Measurements from ENCODE around the gene LRRC8B.
"Not testable (repeated sequence)": the region's sequence is repeated elsewhere in the genome, so short reads cannot be mapped to it uniquely, and the experiment has no call there.

Gene LRRC8B

DNA sequence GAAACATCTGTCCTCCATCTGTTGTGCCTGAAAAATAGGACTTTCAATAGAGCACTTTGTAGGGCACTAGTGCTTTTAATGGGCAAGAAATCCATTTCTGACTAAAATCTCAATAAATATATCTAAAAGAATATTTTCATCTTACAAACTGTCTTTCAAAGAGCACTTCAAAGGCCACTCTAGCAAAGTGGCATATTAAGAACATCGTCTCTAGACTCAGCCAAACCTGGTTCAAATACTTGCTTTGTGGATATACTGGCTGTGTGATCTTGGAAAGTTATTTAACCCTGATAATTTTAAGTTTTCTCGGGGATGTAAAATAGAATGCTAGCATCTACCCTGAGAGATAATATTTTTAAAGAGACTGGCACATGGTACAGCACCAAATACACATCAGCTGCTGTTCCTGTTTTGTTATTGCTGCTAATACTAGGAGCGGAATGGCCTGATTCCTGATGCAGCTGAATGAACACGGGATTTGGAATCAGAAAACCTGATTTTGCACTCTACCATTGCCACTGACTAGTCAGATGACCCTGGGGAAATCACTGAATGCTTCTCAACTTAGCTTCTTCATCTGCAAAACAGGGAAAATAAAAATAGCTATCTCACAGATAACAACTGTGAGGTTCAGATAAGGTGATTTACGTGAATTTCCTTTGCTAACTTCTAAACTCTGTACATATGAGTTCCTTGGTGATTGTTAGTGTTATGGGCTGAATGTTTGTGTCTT is 83.1 kb downstream of the LRRC8B start:
- DNase-seq (ENCODE audit: low read depth in 3 of 3), result no peak

DNA sequence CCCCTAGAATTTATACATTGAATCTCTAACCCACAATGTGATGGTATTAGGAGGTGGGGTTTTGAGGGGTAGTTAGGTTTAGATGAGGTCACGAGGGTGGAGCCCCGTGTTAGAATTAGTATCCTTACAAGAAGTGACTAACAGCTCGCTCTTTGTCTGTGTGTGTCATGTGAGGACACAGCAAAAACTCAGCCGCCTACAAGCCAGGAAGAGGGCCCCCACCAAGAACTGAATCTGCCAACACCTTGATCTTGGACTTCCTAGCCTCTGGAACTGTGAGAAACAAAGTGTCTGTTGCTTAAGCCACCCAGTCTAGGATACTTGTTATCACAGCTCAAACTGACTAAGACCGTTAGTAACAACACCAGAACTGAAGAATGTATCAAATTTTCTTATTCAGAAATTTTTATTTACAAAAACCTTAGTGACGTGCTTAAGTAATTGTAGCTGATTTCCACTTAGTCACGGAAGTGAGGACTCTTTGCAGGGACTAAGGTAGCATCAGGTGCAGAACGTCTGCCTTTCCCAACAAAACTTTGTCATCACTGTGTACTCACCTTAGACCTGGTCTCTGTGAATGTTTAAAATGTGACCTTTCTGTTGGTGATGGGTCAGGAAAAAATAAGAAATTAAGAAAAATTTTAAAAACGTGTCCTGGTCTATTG is 83.8 kb downstream of the LRRC8B start:
- peak; percentile 54 to 64 (median 59) for DNase-seq (ENCODE audit: low read depth in 3 of 3)

DNA sequence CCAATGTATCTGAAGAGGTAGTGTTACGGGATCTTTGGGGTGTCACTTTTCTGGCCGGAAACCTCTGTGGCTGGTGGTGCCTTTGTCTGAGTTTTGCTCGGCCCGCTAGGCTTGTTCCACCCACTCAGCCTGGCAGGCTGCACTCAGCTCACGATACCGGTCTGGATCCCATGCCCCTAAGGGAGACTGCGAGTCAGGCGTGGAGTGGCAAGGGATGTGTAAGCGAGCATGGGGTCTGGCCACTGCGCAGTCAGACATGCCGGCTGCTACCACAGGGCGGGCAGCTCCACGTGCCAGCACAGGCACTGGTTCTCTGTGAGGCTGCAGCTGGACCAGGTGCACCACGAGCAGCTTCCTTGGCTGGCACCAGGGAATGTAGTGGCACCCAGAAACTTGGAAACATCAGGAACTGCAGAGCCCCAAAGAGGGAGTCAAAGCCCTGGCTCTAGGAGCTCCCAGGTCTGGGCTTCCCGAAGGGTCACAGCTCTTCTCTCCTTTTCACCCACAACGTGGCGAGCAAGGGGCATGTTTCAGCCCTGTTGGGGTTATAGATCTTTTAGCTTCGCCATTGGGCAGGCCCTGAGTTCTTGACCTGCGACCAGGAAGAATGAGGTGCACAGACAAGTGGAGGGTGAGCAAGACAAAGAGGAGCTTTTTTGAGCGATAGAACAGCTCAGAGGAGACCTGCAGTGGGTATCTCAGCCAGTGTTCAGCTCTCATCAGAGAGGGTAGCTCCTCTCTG is 84.5 kb downstream of the LRRC8B start:
- DNase-seq (ENCODE audit: low read depth in 3 of 3), result peak in 2 of 3 experiments; percentile 35 to 62

DNA sequence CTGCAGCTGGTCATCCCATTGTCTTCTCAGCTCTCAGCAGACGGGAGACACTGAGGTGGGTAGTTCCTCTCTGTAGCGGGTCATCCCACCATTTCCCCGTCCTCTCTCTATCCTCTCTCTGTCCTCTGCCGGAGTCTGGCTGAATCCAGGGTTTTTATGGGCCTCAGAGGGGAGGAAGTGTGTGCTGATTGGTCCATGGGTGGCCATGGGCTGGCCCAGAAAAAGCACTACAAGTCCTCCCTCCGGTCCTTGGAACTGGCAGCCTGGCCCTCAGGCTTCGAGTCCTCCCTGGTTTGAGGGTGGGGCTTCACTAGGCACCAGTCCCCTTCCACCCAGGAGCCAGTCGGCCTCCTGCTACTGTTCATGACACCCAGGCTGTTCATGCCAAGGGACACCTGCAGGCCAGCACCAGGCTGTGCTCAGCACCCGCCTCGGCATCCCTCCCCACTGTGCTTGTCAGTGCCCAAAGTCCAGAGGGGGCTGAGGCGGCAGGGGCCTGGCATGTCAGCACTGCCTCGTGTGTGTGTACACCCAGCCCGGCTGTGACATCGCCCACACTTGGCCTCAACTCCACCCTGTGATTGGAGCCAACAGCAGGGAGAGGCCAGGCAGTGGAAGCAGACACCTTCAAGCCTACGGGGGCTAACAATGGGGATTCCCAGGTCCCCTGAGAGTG is 85.3 kb downstream of the LRRC8B start:
- DNase-seq (ENCODE audit: low read depth in 3 of 3), result peak in 1 of 3 experiments; percentile 45

DNA sequence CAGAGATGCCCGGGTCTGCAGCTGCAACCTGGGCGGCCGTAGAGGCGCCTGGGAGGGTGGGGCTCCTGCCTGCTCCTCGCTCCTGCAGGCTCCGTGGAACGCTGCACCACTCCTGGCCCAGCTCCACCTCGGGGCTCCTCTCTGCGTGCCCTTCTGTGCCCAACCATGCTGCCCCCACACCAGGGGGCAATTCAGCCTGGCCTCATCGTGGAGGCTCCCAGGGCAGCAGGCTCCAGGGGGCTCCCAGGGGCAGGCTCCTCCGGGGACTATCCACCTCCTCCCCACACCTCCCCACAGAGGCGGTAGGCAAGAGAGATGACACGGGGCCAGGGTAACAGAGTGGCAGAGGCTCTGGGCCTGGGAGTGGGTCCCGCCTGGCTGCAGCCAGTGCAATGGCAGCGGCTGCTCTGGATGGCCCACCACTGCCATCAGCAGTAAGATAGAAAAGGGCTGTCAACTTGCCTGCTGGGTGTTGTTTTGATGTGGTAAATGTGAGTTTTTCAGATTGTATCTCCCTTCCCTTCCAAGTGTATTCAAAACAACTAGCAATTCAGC is 85.9 kb downstream of the LRRC8B start:
- DNase-seq (ENCODE audit: low read depth in 3 of 3), result no peak

DNA sequence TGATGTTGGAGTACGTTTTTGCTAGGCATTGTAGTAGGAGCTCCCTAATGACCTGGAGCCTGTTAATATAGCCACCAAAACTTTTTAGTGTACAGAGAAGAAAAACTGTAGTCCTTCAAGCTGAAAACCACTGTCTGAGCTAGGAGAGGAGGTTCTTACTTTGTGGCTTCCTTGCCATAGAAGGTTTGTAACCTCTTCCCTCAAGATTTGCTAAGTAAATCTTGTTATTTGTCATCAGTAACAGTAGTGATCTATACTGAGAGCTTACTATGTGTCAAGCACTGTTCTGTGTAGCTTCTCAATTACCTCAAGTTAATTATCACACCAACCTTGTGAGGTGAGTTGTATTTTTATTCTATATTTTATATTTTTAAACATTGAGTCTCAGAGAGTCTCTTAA is 87.1 kb downstream of the LRRC8B start:
- DNase-seq (ENCODE audit: low read depth in 3 of 3), result no peak

DNA sequence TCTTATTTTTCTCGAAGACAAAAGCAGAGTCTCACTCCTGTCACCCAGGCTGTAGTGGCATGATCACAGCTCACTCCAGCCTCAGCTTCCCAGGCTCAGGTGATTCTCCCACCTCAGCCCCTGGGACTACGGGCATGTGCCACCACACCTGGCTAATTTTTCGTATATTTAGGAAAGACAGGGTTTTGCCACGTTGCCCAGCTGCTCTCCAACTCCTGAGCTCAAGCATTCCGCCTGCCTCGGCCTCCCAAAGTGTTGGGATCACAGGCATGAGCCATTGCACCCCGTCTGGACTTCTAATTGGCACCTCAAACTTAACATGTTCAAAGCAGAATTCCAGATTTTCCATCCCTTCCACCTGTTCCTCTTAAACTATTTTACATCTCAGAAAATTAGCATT is 89.3 kb downstream of the LRRC8B start:
- no peak for DNase-seq (ENCODE audit: low read depth in 3 of 3)

DNA sequence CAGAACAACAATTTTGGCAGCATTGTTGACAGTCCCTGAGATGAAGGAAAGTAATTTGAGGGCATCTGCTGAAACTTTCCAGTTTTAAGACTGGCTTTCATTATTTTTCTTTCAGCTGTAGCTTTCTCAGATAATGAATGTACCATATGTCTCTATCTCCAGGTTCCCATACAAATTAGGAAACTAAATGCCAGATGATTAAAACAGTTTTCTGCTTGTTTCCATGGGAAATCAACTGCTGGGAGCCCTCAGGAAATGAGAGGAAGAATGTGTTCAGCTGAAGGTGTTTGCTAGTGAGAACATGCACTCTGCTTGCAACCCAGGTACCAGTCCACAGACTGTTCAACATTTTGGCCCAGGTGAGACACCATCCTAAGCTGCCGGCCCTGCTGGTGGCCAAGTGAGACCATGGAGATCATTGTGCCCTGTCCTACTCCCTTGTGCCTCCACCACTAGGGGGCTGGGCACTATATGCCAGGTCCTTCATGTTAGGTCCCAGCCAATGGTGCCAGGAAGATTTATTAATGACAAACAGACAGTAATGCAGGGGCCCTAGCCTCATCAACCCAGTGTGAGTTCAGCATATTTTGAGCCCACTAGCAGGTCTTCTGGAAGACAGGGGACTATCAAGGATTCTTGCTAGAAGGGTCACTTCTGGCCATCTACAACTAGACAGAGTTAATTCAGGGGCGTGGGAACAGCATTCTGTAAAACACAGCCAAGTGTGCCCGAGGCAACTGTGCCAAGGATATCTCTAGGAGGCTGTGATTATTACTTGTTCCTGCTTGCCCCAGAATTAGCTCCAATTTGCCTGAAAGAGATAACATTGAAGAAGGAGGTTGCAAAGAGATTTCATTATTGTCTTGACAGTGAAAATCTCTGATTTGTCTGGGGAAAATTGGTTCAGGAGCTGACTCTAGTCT is 91.3 kb downstream of the LRRC8B start:
- no peak for DNase-seq (ENCODE audit: low read depth in 3 of 3)

DNA sequence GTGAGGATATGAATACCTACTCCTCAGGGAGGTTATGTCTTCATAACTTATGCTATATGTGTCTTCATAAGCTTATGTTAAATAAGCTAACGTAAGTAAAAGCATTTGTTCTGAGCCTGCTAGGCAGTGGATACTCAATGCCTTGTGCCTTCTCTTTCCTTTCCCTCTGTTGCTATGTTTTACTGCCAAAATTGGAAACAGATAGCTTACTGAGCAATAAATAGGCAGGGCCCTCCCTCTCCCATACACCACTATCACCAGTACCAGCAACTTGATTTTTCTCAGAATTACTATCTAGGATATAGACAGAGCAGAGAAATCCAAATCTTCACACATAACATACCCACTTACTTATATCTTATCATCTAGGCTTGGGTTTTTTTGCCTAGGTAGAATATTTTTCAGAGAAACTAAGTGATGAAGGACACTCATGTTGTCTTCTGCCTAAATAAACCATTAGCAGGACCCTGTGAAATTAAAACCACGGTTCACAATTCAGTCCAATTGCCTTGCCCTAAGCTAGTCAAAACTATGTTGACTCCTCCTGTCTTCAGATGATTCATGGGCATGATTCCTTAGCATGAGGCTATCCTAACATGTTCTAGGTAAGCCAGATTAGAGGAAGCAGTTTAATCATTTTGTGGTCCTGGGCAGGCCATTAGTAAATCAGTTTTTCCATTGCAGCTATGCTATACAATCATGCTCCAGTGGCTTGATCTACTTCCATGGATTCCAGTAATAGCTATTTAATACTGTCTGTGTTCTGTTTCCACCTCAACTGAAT is 92.4 kb downstream of the LRRC8B start:
- DNase-seq (ENCODE audit: low read depth in 3 of 3), result no peak

DNA sequence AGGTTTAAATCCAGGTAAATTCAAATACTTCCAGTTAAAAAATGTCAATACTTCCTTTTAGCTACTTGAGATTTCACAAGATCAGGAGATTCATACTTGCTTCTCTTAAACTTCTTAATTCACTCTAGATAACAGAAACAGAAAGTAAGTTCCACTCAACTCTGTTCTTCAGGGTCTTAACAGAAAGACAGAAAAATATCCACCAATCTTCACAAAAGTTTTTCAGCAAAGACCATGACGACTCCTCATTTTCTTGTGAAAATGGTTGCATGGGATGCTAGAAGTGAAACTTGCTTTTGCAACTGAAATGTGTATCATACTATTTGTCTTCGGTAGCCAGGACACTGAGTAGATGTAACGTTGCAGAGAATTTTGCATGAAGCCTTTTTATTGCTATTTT is 96.0 kb downstream of the LRRC8B start:
- DNase-seq (ENCODE audit: low read depth in 3 of 3), result no peak

DNA sequence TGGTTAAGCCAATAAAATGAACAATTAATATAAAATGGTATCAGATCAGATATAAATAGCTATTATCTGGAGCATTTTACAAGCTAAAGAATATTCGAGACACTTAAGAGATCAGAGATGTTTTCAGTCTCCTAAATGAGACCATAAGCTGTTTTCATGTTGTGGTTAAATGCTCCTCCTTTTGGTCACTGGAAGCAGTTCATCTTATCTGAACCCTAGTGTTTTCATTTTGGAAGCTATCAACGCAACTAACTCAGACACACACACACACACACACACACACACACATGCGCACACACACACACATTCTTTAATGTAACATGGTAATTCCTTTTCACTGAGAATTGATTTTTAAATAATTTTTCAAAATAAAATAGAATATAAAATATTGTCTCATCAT is 98.3 kb downstream of the LRRC8B start:
- DNase-seq (ENCODE audit: low read depth in 3 of 3), result no peak

DNA sequence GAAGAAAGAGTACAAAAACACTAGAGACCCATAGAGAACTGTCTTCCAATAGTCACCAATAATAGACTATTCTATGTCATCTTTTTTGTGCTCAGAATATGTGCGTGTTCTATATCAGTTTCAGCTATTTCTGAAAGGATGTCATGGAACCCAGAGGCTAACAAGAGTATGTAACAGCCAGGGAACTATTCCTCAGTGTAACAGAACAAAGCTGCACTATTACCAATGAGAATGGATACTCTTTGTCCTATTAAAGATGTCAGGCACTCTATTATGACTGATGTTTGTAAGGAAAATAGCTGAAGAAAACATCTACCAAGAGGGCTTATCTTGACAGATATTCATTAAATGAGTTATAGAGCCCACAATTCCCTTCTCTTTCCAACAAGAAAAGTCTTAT is 99.7 kb downstream of the LRRC8B start:
- no peak for DNase-seq (ENCODE audit: low read depth in 3 of 3)

DNA sequence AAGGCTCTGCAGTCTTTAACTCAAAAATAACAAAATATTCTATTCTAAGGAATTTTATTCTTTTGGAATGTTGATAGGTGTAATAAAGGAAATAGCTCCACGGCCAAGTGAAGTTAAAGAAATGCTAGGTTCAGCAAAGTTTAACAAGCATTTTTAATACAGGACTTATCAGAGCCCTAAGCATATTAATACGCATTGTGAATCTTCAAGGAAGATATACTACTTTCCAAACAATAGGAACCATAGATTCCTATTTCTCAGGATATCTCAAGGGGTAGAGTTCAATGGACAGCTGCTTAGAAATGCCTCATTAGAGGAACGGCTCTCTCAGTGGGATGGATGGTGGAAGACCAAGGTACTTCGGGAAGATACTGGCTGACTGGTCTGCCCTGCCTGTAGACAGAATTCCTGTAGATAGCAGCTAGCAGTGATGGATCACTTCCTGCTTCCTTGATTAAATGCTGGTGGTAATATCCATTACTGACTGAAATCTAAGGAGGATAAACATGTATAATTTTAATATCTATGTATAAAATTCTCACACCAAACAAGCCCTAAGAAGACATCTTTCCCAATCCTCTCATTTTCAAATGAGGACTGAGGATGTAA is 100.2 kb downstream of the LRRC8B start:
- no peak for DNase-seq (ENCODE audit: low read depth in 3 of 3)

DNA sequence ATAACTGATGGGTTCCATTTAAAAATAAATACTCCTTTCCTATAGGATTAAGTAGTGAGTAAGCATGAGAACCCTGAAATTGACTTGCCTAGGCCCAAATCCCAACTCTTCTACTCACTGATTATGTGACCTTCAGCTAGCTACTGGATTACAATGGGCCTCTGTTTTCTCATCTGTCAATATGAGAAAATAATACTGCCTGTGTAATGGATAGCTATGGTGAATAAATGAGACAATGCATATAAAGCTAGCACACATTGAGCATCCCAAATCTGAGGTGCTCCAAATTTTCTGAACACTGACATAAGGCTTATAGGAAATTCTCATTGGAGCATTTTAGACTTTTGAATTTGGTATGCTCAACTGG is 103.0 kb downstream of the LRRC8B start:
- DNase-seq (ENCODE audit: low read depth in 3 of 3), result no peak

DNA sequence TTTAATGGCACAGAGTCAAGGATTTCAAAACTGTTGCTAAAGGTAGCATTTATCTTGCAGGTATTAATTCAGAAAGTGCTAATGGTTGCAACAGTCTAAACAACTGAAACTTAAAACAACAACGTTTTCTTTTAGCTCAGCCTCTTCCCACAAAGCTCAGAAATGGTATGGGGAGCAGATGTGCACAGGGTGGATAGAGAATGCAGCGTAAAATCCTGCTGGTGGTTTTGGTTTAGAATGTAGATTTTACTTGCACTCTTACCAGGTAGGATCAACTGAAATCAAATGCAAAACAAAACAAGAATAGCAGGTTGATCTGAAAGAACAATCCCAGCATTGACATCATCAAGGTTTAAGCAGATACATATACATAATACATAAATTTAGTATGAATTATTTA is 104.5 kb downstream of the LRRC8B start:
- DNase-seq (ENCODE audit: low read depth in 3 of 3), result no peak

DNA sequence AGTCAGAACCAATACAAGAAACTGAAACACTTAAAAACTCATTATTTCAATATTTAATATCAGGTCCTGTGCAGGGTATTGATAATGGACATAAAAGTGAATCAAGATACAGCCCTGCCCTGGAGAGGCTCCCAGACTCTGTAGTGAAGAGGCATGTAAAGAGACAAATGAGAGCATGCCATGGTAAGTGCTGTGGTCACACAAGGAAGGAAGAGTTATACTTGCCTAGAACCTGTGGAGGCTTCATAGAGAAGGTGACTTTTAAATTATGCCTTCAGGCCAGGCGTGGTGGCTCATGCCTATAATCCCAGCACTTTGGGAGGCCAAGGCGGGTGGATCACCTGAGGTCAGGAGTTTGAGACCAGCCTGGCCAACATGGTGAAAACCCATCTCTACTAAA is 105.0 kb downstream of the LRRC8B start:
- DNase-seq (ENCODE audit: low read depth in 3 of 3), result not testable (repeated sequence)

DNA sequence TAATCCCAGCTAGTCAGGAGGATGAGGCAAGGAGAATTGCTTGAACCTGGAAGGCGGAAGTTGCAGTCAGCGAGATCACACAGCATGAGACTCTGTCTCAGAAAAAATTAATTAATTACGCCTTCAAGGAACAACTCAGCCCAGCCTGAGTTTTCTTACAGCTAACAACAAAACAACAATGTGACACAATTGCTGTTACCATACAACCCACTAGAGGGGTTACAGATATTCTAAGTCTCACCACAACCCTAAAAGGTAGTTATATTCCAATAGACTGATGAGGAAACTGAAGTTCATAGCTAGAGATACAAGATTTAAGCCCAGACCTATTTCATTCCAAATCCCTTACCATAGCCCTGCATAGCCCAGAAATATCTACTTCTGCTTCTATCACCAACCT is 105.4 kb downstream of the LRRC8B start:
- no peak for DNase-seq (ENCODE audit: low read depth in 3 of 3)

DNA sequence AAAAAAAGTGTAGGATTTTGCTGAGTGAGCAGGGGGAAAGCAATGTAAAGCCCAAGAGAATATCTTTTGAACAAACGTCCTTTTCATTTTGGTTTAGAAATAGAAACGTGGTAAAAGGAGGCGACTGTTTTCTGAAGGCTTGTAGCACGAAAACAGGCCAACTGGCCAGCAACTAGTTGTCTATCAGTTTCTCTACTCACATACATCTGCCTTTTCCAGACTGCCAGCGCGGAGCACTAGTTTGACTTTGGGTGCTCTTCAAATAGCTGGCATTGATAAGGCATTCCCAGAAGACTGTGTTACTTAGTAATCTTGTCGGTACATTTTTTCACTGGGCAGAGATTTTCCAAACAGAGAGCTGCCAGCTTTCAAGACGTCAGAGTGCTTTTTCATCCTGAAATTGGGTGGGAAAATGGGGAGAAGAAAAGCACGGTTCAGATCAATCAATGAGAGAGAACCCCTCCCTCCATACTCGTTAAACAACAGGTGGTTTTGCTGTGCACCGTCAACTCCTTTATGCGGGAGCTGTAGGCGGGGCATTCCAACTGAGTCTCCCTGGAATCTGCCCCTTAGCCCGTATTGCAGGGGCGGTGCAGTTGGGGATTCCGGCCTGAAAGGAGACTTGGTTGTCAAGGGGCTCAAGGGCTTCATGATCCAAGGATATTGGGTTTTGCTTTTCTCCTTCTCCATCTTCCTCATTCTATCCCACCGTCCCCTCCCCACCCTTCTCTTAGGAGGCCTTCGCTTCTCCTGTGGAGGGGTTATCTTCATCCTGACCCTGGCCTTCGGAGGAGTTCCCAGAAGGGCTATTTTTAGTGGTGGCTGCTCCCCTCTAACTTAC is 107.4 kb downstream of the LRRC8B start:
- DNase-seq (ENCODE audit: low read depth in 3 of 3), result no peak
